ENCODE data around the gene PTPRK. TPM values are rescaled to one million over a fixed set of nuclear protein-coding genes. Genes with fewer than 3 reads are reported as not detected.

PTPRK gene
- total RNA-seq, 1 experiment from 2014 or later = 53.8 TPM

DNA sequence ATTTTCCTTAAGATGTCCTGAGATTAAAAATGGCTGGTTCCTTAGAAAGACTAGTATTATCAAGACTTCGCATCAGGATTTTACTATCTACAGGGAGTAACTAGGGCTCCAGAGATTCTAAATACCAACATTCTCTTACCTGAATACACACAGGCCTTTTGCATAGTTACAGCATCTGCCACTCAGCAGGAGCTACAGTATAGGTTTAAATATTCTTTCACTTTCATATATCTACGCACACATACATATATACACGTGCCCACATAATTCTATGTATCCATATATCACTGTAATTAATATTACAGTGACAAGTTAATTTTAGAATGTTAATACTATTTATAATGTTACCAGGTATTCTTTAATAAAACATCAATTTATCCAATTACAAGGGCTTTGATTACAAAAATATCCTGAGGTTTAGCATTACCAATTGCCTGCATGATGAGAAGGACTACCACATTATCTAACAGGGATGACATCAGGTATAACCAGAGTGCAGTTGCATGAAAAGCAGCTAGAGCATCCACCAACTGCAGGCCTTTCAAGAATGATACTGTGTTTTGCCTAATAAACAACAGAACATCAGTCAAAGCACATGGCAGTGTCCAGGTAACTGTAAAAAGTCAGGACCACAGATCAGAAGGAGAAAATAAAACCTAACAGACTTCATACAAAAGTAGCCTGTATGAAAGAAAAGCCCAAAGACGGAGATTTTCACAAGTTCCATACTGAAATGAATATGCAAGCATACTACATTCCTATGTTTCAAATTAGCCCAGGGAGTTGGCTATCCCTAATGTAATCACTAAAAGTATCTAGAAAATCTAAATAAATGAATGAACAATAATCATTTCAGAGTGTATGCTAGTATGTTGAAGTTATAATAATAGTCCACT is 268.7 kb downstream of the PTPRK start:
- no peak for DNase-seq
- Histone ChIP-seq H3K79me2 (ENCODE audit: low read length) (no peaks in the 10 kb centered on the region), H3K4me2 (ENCODE audit: low read length) (no peak overlapping the region), H3K27ac (ENCODE audit: low read length) (no peak overlapping the region), H2AFZ (ENCODE audit: low read length) (no peak overlapping the region), H3F3A (ENCODE audit: low read length, unreplicated experiment) (no peaks in the 10 kb centered on the region), H3K4me1 (ENCODE audit: insufficient read depth, low read length) (no peaks in the 10 kb centered on the region), H3K4me3 (ENCODE audit: low read length) (no peak overlapping the region), H3K9me2 (replicated peaks; ENCODE audit: low read length) (no peaks in the 10 kb centered on the region), H3K27me3 (ENCODE audit: low read length) (no peaks in the 10 kb centered on the region), H3K36me3 (ENCODE audit: low read depth, low read length) (no peaks in the 10 kb centered on the region), H3K9ac (ENCODE audit: low read length) (no peak overlapping the region), H4K20me1 (ENCODE audit: low read length) (no peaks in the 10 kb centered on the region), H3K9me3 (ENCODE audit: low read length) (no peaks in the 10 kb centered on the region)
- no TSS peak for BruUV-seq (replicated peaks)
- no peak for ATAC-seq
- TF ChIP-seq EZH2 (IDR thresholded peaks at IDR 0.05; ENCODE audit: low read length, unreplicated experiment) (no peak), EZH2phosphoT487 (IDR thresholded peaks at IDR 0.05; ENCODE audit: borderline replicate concordance, low read length) (no peak)
- ChIA-PET CTCF (no interaction called here), POLR2A (ENCODE audit: unreplicated experiment) (no interaction called here)
- intact Hi-C loops (cut with micrococcal nuclease) = no loop called here

DNA sequence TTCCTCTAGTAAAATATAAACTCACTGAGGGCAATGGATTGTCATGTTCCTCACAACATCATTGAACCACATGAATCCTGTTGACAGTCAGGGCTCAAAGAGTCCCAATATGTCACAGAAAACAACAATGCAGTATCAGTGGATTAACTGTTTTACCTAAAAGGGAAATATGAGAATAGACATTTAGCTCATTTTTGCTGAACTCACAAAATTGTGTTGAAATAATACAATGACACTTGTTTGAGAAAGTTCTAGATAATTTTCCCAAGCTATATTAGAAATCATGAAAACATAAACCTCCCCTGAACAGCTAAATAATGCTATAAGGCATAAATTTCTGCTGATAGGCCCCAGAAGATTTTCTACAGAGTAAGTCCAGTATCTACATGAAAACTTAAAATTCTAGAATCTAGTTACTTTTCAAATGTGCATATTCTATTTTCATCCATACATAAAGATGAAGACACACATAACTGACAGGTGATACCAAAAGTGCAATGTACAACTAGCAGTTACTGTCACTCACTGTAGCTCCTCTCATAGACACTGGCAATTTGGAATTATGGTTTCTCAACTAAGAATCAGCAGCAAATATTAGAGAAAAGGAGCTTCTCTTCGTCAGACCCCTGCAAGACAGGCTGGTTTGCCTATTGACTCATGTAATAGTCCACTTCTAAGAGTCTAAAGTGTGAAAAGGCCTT is 269.9 kb downstream of the PTPRK start:
- BruUV-seq (replicated peaks) = no TSS peak
- ATAC-seq (no peak), DNase-seq (no peak)
- no peak overlapping the region for H3K4me3 ChIP-seq (ENCODE audit: low read length)
- H3K4me1 ChIP-seq (ENCODE audit: insufficient read depth, low read length) = no peaks in the 10 kb centered on the region
- no peaks in the 10 kb centered on the region for H3K9me2 ChIP-seq (replicated peaks; ENCODE audit: low read length)
- no peaks in the 10 kb centered on the region for H4K20me1 ChIP-seq (ENCODE audit: low read length)
- TF ChIP-seq EZH2phosphoT487 (IDR thresholded peaks at IDR 0.05; ENCODE audit: borderline replicate concordance, low read length) = no peak
- TF ChIP-seq EZH2 (IDR thresholded peaks at IDR 0.05; ENCODE audit: low read length, unreplicated experiment) = no peak
- TF ChIP-seq, protein P1, sequence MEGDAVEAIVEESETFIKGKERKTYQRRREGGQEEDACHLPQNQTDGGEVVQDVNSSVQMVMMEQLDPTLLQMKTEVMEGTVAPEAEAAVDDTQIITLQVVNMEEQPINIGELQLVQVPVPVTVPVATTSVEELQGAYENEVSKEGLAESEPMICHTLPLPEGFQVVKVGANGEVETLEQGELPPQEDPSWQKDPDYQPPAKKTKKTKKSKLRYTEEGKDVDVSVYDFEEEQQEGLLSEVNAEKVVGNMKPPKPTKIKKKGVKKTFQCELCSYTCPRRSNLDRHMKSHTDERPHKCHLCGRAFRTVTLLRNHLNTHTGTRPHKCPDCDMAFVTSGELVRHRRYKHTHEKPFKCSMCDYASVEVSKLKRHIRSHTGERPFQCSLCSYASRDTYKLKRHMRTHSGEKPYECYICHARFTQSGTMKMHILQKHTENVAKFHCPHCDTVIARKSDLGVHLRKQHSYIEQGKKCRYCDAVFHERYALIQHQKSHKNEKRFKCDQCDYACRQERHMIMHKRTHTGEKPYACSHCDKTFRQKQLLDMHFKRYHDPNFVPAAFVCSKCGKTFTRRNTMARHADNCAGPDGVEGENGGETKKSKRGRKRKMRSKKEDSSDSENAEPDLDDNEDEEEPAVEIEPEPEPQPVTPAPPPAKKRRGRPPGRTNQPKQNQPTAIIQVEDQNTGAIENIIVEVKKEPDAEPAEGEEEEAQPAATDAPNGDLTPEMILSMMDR (conservative IDR thresholded peaks at IDR 0.05; ENCODE audit: low read depth, low read length) = no peak
- H2AFZ ChIP-seq (ENCODE audit: low read length) = no peak overlapping the region
- no peak overlapping the region for H3K9ac ChIP-seq (ENCODE audit: low read length)
- H3K27ac ChIP-seq (ENCODE audit: low read length) = no peak overlapping the region
- H3K36me3 ChIP-seq (ENCODE audit: low read depth, low read length) = no peaks in the 10 kb centered on the region
- H3K4me2 ChIP-seq (ENCODE audit: low read length) = no peak overlapping the region
- intact Hi-C loops (cut with micrococcal nuclease) = no loop called here
- ChIA-PET CTCF (no interaction called here), POLR2A (ENCODE audit: unreplicated experiment) (no interaction called here)
- no peaks in the 10 kb centered on the region for H3K9me3 ChIP-seq (ENCODE audit: low read length)
- H3K27me3 ChIP-seq (ENCODE audit: low read length) = no peaks in the 10 kb centered on the region
- H3F3A ChIP-seq (ENCODE audit: low read length, unreplicated experiment) = no peaks in the 10 kb centered on the region
- H3K79me2 ChIP-seq (ENCODE audit: low read length) = no peaks in the 10 kb centered on the region

DNA sequence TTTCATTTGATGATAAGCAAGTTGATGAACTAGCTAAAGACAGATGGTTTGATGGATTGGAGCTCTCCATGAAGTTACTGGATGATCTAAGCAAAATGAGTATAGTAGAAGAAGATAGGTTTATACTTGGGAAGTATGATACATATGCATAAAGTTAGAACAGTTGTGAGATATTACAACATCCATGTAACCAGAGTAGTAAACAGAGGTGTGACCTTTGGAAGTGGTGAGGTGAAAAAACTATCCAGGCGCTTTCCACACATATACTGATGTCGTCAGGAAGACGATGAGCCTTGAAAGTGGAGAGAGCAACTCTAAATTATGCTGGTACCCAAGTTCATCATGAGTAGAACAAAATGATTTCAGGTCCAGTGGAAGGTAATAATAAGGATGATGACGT is 271.0 kb downstream of the PTPRK start:
- Histone ChIP-seq H3F3A (ENCODE audit: low read length, unreplicated experiment) (no peaks in the 10 kb centered on the region), H4K20me1 (ENCODE audit: low read length) (no peaks in the 10 kb centered on the region), H3K9me3 (ENCODE audit: low read length) (no peaks in the 10 kb centered on the region), H3K4me3 (ENCODE audit: low read length) (no peak overlapping the region), H3K4me2 (ENCODE audit: low read length) (no peak overlapping the region), H2AFZ (ENCODE audit: low read length) (no peak overlapping the region), H3K27me3 (ENCODE audit: low read length) (no peaks in the 10 kb centered on the region), H3K27ac (ENCODE audit: low read length) (no peak overlapping the region), H3K9ac (ENCODE audit: low read length) (no peak overlapping the region), H3K4me1 (ENCODE audit: insufficient read depth, low read length) (no peaks in the 10 kb centered on the region), H3K36me3 (ENCODE audit: low read depth, low read length) (no peaks in the 10 kb centered on the region), H3K79me2 (ENCODE audit: low read length) (no peaks in the 10 kb centered on the region), H3K9me2 (replicated peaks; ENCODE audit: low read length) (no peaks in the 10 kb centered on the region)
- DNase-seq (no peak), ATAC-seq (no peak)
- BruUV-seq (replicated peaks) = no TSS peak
- ChIA-PET POLR2A (ENCODE audit: unreplicated experiment) (interaction anchor here (0.7 kb wide), 1 partner anchor 661 kb away, joined by 4 read pairs; no protein-coding TSS in a partner anchor), CTCF (no interaction called here)
- intact Hi-C loops (cut with micrococcal nuclease) = no loop called here
- no peak for TF ChIP-seq EZH2phosphoT487 (IDR thresholded peaks at IDR 0.05; ENCODE audit: borderline replicate concordance, low read length)
- TF ChIP-seq, protein P1 (conservative IDR thresholded peaks at IDR 0.05; ENCODE audit: low read depth, low read length) = no peak

Data from PC-3 (cell line).